Stimulated activated CD4-positive, alpha-beta T cell treated with anti-CD3 and anti-CD28 coated beads, Interleukin-4, amount 100 ng/mL, for 1 hour (primary cell): ENCODE results near the gene ANKK1.

Experiments used
- DNase-seq: peaks from one replicate; pipeline ENCODE4 v3.0.0-alpha.2; 2020

ANKK1 gene

GRCh38 chr11:113409526-113409925 is 21.9 kb downstream of the ANKK1 start:
- DNase-seq = no peak

DNA sequence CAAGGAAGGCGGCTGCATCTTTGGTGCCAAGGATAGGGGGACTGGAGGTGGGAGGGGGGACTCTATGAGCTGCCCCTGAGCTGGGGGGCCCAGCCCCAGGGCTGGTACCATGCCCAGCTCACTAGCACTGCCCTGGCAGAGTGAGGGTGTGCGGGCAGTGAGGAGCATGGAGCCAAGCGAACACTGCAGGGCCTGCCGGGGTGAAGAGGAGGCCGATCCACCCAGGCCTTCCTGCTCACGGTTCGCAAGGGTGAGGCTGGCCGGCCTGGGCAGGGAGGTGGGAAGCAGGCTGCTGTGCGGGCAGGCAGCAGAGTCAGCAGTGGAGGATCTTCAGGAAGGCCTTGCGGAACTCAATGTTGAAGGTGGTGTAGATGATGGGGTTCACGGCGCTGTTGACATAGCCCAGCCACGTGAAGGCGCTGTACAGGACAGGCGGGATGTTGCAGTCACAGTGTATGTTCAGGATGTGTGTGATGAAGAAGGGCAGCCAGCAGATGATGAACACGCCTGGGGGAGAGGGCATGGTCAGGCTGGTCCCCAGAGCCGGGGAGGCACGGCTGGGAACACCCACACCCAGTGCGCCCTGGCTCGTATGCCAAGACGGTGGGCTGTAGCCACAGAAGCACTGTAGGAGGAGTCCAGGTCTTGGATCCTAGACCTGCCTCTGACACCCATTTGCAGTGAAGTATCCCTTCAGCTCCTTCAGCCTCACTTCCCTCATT is 23.0 kb downstream of the ANKK1 start:
- DNase-seq = no peak

GRCh38 chr11:113411536-113411935 is 24.0 kb downstream of the ANKK1 start:
- no peak for DNase-seq

- DNase-seq = no peak
Observed at GRCh38 chr11:113412675-113413074, 25.1 kb downstream of the ANKK1 start.

GRCh38 chr11:113415343-113415742 is 27.8 kb downstream of the ANKK1 start:
- DNase-seq = no peak

DNA sequence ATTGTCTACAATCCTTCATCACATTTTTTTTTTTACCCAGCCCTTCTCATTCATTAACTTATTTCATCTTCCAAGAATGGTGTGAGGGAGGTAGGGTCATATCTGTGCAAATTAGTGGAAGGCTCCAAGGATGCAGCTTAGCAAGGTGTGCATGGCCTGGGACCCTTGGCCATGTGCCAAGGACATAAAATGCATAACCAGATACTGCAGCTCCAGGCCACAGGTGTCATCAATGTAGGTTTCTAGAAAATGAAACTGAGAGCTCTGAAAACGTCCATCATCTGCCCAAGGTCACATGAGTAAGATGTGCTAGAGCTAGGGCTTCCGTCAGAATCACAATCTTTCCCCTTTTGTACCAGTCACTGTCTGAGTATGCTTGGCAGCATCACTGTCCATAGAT is 29.8 kb downstream of the ANKK1 start:
- no peak for DNase-seq

DNA sequence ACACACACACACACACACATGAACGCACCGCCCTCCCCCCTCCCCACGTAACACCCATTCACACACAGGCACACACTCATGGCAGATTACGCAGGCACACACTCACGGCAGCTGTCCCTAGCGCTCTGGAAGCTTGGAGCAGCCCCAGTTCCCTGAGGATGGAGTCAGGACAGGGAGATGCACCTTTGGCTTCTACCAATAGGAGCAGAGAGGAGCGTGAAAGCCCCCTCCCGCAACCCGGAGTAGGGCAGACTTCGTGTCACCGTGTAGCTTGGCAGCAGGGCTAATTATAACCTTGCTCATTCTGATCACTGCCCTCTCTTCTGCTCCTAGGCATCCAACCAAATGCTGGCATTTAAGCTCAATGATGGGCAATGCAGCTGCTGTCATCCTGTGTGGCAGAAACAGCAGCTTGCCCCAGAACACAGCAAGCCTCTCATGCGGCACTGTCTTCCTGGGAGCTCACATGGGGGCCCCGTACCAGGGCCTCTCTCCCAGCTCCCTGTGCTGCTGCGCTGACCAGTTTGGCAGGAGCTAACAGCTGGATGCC is 31.9 kb downstream of the ANKK1 start:
- no peak for DNase-seq

DNA sequence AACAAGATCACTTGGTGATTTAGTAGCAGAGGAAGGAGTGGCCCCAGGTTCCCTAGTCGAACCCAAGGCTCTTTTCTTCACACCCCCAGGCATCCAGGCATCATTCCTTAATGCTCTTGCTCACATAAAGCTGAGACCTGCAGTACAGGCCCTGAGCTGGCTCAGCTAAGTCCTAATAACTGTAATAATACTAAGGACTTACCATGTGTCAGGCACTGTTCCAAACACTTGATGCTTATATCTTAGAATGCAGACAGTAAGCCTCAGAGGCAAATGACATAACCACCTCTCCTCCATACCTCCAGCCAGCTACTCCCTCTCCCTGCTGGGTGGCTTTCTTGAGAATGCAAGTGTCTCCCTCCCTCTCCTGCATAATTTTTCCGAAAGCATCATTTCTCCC is 33.2 kb downstream of the ANKK1 start:
- DNase-seq = no peak

DNA sequence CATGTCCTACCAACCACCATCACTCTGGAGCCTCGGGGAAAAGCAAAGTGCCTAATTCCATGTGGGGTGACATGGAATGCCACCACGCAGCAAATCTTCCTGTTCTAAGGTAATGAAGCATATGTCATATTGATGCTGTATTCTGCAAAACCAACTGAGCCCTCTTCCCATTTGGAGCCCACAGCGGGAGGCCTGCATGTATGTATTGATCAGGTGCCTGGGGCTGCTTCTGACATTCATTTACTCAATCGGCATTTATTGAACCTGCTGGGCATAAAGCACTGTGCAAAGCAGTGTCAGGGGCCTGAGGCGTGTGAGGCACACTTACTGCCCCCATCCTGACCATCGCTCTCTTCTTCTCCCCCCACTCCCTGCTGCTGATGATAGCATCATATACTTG is 39.1 kb downstream of the ANKK1 start:
- no peak for DNase-seq

DNA sequence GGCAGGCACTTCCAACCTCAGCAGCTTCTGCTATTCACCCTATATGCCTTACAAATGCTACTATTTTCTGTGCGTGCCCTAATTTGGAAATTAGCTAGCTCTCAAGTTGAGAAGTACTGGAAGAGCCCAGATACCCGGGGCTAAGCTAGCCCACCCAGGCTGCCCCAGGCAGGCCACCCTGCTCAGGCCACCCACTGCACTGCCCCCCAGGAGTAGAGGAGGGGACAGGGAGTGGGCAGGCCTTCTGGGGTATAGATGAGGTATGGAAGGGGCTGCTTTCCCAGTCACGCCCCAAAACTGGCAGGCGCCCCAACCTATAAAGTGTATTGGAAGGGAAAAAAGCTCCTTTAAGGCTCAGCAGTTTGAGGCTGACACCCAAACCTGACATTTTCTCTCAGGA is 44.2 kb downstream of the ANKK1 start:
- DNase-seq = no peak

- no peak for DNase-seq
Observed at GRCh38 chr11:113435190-113435968, 47.8 kb downstream of the ANKK1 start.

DNA sequence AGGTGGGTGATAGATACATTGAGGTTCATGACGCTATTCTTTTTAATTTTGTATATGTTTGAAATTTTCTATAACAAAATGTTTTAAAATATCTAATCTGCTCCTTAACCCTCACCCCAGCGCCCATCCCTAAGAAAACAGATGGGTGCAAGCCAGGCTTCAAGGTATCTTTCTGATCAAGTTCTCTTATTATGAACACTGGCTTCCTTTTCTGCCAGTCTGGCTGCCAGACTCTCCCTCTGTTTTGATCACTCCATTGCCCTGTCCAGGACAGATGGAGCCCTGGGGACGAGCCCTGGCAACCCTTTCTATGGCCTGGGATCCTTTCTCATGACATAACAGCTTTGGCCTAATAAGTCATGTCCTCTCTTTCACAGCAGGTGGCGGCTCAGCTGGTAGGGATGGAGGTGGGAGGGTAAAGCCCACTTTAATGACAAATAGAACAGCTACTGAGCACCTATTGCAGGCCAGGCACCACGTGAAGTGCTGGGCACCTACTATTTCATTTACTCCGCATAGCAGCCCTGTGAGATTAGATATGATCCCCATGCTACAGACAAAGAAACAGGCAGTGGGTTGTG is 49.2 kb downstream of the ANKK1 start:
- DNase-seq = no peak

DNA sequence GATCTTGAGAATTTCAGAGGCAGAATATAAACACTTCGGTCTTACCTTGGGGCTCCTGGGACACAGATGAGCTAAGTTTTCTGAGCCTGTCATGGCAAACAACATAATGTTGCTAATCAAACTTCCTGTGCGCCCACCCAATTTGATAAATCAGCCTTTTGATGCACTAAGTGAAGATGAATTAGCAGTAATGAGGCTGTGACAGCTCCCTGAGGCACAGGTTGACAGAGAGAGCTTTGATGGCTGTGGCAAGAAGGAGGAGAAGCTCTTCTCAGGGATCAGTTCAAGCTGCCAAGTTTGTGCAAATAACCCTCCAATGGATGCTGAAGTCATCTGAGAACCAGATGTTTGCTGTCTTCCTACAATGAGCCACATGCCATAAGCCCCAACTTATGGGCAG is 53.2 kb downstream of the ANKK1 start:
- no peak for DNase-seq

DNA sequence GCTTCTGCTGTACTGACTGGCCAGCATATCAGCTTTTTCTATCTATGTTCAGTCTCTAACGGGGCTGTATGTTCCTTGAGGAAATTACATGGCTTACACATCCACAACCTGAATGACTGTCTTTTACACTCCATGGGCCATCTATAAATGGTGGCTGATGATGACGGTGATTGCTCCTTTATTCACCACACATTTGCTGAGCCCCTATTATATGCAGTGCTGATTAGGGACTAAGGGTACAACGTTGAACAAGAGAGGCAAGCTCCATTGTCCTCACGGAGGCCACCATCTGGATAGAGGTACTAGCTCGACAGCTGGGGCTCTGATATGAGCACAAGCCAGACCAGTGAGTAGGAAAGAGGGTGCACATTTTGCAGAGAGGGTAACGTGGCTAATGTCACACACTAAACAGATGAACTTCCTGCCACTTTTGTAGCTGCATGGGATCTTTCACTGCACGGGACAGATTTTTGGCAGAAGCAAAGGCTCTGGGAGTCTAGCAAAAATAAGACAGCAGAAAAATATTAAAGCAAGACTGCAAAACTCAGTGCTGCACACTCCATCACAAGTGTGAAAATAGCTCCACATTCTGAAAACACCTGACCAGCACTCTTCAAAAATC is 57.0 kb downstream of the ANKK1 start:
- DNase-seq = no peak

- no peak for DNase-seq
Observed at GRCh38 chr11:113446112-113446511, 58.5 kb downstream of the ANKK1 start.

DNA sequence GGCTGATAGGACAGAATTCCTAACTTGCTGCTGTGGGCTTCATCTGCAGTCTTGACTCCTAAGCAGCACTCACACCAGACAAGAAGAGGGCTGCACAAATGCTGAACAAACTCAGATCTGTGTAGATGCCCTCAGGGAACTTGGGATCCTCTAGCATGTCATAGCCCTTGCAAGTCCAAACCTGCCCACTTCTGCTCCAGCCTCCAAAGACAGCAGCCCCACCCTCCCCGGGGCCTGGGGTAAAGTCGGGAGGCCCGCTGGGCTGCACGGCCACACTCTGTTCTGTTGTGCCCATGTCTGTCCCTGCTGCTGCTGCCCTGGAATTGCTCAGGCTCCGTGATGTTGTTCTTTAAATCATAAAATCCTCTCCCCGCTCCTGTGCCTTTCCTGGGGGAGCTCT is 59.4 kb downstream of the ANKK1 start:
- no peak for DNase-seq

- no peak for DNase-seq
Observed at GRCh38 chr11:113447621-113448315, 60.2 kb downstream of the ANKK1 start.

DNA sequence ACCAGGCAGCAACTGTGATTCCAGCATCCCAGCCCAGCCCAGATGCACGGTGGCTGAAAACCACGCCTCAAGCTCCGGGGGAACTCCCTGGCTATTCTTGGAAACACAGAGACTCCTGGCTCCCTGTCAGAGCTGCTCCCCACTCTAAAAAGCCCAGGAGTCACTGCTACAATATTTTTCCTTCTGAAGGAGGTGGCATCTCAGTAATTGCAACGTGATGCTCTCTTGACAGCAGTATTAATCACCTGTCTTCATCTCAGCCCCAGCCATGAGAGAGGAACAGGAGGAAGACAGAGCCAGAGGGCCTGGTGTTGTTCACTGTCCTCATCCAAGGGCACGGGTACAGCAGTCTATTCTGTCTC is 60.7 kb downstream of the ANKK1 start:
- no peak for DNase-seq

DNA sequence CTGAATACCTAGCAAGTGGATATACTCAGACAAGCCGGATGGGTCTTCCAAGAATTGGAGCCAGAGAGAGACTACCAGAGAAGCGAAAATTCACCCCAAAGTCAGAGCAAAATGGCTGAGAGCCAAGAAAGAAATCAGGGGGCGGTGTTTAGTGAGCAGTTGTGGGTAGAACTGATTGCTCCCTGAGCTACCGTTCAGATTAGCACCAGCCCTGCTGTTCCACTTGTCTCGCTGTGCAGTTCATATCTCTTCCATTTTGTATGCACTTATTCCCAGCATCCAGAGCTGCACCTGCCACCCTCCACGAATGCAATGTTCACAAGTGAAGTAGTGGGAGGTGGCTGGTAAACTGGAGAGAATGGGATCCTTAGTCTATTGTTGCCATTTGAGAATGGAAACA is 62.2 kb downstream of the ANKK1 start:
- no peak for DNase-seq
